ENCODE results near the gene ATP6V0C. TPM values are rescaled to one million over a fixed set of nuclear protein-coding genes. Genes with fewer than 3 reads are reported as not detected.
"Not testable (repeated sequence)": the region's sequence is repeated elsewhere in the genome, so short reads cannot be mapped to it uniquely, and the experiment has no call there.

Gene ATP6V0C
- total and polyA plus RNA-seq, 2 experiments from 2014 or later, result 81.4 to 375 TPM

GRCh38 chr16:2539845-2540458, 26.2 kb downstream of the ATP6V0C start:
- peaks cover 12% of the 10 kb centered on the region for H3K4me1 ChIP-seq (ENCODE audit: insufficient read depth)
- 74% methylated on average over 14 of the region's 14 CpGs for WGBS (ENCODE audit: low lambda C conversion rate, missing lambda C conversion rate)
- not testable (repeated sequence) for H2AFZ ChIP-seq; H3K9me2 ChIP-seq (replicated peaks; ENCODE audit: insufficient read depth); H3K27me3 ChIP-seq; H3K4me3 ChIP-seq; H3K36me3 ChIP-seq (replicated peaks; ENCODE audit: insufficient read depth, low read depth); H3K27ac ChIP-seq; H3K9me3 ChIP-seq (ENCODE audit: low read depth)
- peak; percentile 23 for DNase-seq (ENCODE audit: low spot score)
- TF ChIP-seq CTCF (IDR thresholded peaks at IDR 0.05; ENCODE audit: poor library complexity), result peak; percentile 50
- peaks cover 52% of the 10 kb centered on the region for H3K79me2 ChIP-seq
- H3K4me2 ChIP-seq, result peak overlapping the region; percentile 91
- peaks cover 36% of the 10 kb centered on the region for H4K20me1 ChIP-seq (ENCODE audit: insufficient read depth, poor library complexity, severe bottlenecking)

DNA sequence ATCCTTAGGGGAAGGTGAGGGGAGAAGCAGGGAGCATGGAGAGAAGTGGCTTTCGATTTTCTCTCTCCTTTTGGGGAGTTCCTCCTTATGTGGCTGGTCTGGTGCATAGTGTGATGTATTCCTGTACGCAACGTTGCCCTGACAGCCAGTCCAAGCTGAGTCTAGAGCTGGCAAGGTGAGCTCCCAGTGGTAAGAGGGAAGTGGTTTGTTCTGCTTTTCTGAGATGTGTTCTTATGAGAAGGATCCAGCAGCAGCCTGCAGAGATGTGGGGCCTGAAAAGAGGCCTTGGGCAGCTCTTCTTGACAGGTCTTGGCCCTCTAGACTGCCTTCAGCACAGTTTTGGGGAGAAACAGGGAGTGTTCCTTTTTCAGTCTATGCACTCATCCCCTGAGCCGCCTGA, 27.2 kb downstream of the ATP6V0C start:
- not testable (repeated sequence) for H3K27ac ChIP-seq; DNase-seq (ENCODE audit: low spot score); H3K9me3 ChIP-seq (ENCODE audit: low read depth); H3K36me3 ChIP-seq (replicated peaks; ENCODE audit: insufficient read depth, low read depth); H2AFZ ChIP-seq; H3K4me2 ChIP-seq; H3K4me3 ChIP-seq; H3K27me3 ChIP-seq; H3K9me2 ChIP-seq (replicated peaks; ENCODE audit: insufficient read depth)
- peaks cover 62% of the 10 kb centered on the region for H3K79me2 ChIP-seq
- peaks cover 12% of the 10 kb centered on the region for H3K4me1 ChIP-seq (ENCODE audit: insufficient read depth)
- H4K20me1 ChIP-seq (ENCODE audit: insufficient read depth, poor library complexity, severe bottlenecking), result peaks cover 43% of the 10 kb centered on the region
- WGBS (ENCODE audit: low lambda C conversion rate, missing lambda C conversion rate), result 92% methylated on average over 4 of the region's 4 CpGs

GRCh38 chr16:2541409-2541808, 27.7 kb downstream of the ATP6V0C start:
- H3K27ac ChIP-seq; H3K4me3 ChIP-seq; H3K4me2 ChIP-seq; H3K9me2 ChIP-seq (replicated peaks; ENCODE audit: insufficient read depth); H3K9me3 ChIP-seq (ENCODE audit: low read depth); H3K27me3 ChIP-seq; H3K36me3 ChIP-seq (replicated peaks; ENCODE audit: insufficient read depth, low read depth); H2AFZ ChIP-seq: not testable (repeated sequence)
- Histone ChIP-seq H3K4me1 (ENCODE audit: insufficient read depth) (peaks cover 12% of the 10 kb centered on the region), H4K20me1 (ENCODE audit: insufficient read depth, poor library complexity, severe bottlenecking) (peaks cover 44% of the 10 kb centered on the region), H3K79me2 (peaks cover 67% of the 10 kb centered on the region)
- 78% methylated on average over 6 of the region's 6 CpGs for WGBS (ENCODE audit: low lambda C conversion rate, missing lambda C conversion rate)
- peak; percentile 41 for DNase-seq (ENCODE audit: low spot score)

DNA sequence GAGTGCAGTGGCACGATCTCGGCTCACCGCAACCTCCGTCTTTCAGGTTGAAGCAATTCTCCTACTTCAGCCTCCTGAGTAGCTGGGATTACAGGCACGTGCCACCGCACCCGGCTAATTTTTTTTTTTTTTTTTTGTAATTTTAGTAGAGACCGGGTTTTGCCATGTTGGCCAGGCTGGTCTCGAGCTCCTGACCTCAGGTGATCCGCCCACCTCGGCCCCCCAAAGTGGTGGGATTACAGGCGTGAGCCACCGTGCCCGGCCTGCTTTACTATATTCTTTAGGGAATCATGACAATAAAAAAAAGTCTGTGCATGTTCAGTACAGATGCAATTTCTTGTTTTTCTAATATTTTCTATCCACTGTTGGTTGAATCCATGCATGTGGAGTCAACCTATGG, 30.0 kb downstream of the ATP6V0C start:
- H3K9me3 ChIP-seq (ENCODE audit: low read depth); DNase-seq (ENCODE audit: low spot score); H2AFZ ChIP-seq; H3K27me3 ChIP-seq; H3K4me3 ChIP-seq; H3K36me3 ChIP-seq (replicated peaks; ENCODE audit: insufficient read depth, low read depth); H3K27ac ChIP-seq; H3K4me2 ChIP-seq; H3K9me2 ChIP-seq (replicated peaks; ENCODE audit: insufficient read depth): not testable (repeated sequence)
- peaks cover 12% of the 10 kb centered on the region for H3K4me1 ChIP-seq (ENCODE audit: insufficient read depth)
- 91% methylated on average over 14 of the region's 14 CpGs for WGBS (ENCODE audit: low lambda C conversion rate, missing lambda C conversion rate)
- H3K79me2 ChIP-seq, result peaks cover 67% of the 10 kb centered on the region
- H4K20me1 ChIP-seq (ENCODE audit: insufficient read depth, poor library complexity, severe bottlenecking), result peaks cover 41% of the 10 kb centered on the region

DNA sequence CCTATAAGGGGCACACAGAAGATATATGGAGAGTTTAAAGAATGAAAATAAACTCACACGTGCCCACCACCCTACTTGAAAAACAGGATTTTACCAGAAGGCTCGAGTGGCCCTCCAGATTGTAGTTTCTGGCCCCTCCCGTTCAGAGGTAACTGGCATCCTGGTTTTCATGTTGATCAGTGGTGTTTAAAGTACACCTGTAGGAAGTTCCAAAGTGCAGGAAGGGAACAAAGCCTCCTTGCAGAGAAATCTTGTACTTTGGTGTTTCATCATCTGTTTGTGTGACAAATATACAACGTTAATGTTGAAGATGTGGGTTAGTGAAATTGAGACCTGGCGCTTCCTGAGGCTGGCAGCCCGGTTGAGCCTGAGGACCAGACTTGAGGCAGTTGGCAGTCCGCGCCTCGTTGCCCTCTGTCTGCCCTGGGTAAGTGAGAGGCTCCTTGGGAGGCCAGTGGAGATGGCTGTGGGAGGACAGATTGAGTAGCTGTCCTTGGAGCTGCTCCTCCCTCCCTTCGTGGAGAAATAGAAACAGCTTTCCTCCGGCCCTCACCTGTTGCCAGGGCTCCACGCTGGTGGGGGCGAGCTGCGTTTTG, 36.6 kb downstream of the ATP6V0C start:
- H3K9me3 ChIP-seq (ENCODE audit: low read depth); H4K20me1 ChIP-seq (ENCODE audit: insufficient read depth, poor library complexity, severe bottlenecking); H3K4me1 ChIP-seq (ENCODE audit: insufficient read depth); H3K4me3 ChIP-seq; DNase-seq (ENCODE audit: low spot score); H3K4me2 ChIP-seq; H3K27ac ChIP-seq; H3K9me2 ChIP-seq (replicated peaks; ENCODE audit: insufficient read depth); H2AFZ ChIP-seq; H3K36me3 ChIP-seq (replicated peaks; ENCODE audit: insufficient read depth, low read depth); H3K27me3 ChIP-seq: not testable (repeated sequence)
- WGBS (ENCODE audit: low lambda C conversion rate, missing lambda C conversion rate), result no CpG with 5 or more reads among the region's 14 CpGs
- H3K79me2 ChIP-seq, result peaks cover 16% of the 10 kb centered on the region
